ENCODE data around the gene TICAM1. TPM values are rescaled to one million over a fixed set of nuclear protein-coding genes. Genes with fewer than 3 reads are reported as not detected.

The TICAM1 gene
- total RNA-seq, 4 donors from 2014 or later = 9.6 to 28.7 (median 16.8) TPM

- TF ChIP-seq POLR2A (IDR thresholded peaks at IDR 0.05) (no peak), CTCF (IDR thresholded peaks at IDR 0.05) (no peak)
- WGBS, 2 donors = 10 to 11% methylated on average over 25 to 30 of the region's 37 CpGs
These were observed 62.4 kb downstream of the TICAM1 start for GRCh38 chr19:4768934-4769777.

More at GRCh38 chr19:4768934-4769777, 62.4 kb downstream of the TICAM1 start:
- Histone ChIP-seq H3K9me3 (no peaks in the 10 kb centered on the region), H3K27me3 (peaks cover 0 to 35% (median 0%) of the 10 kb centered on the region in 4 donors), H3K36me3 (no peaks in the 10 kb centered on the region), H3K4me1 (peaks cover 0 to 7% (median 0%) of the 10 kb centered on the region in 3 donors), H3K27ac (no peak overlapping the region), H3K4me3 (no peak overlapping the region)
- intact Hi-C loops (cut with DNase I) = no loop called here
- no peak for DNase-seq

Small RNA genes within 50 kb of the gene (small RNA-seq; reads per million reads assigned to genes)
- gene MIR7-3 = 0 reads per million in 4 donors

Other genes starting within 250 kb of the TICAM1 start
- 1 to 10 TPM; 3.6 to 6.2 (median 4.4) TPM for gene TNFAIP8L1, start 192.2 kb downstream of the TICAM1 start, total RNA-seq
- gene MYDGF, start 161.4 kb downstream of the TICAM1 start, total RNA-seq = 10 to 100 TPM; 33.2 to 52.5 (median 41.5) TPM
- gene DPP9, start 107.9 kb downstream of the TICAM1 start, total RNA-seq = 10 to 100 TPM; 32.8 to 51.5 (median 47.7) TPM
- 10 to 100 TPM; 16.8 to 22.7 (median 18.4) TPM for gene FEM1A, start 40.0 kb downstream of the TICAM1 start, total RNA-seq
- 100 to 1,000 TPM in 3 of 4 donors, 10 to 100 TPM in 1; 67.3 to 173 (median 147) TPM for gene PLIN3, start 36.0 kb upstream of the TICAM1 start, total RNA-seq
- gene ARRDC5, start 71.2 kb upstream of the TICAM1 start, total RNA-seq = under 1 TPM in 2 of 4 donors, not detected in 2; 0.38 to 0.62 TPM
- gene UHRF1, start 77.8 kb upstream of the TICAM1 start, total RNA-seq = 10 to 100 TPM in 3 of 4 donors, 1 to 10 TPM in 1; 3.4 to 21.7 (median 11.5) TPM
- gene KDM4B, start 137.4 kb upstream of the TICAM1 start, total RNA-seq = 10 to 100 TPM; 14.0 to 39.9 (median 19.5) TPM

Measured in esophagus squamous epithelium (tissue), 5 donors.